CD14-positive monocyte (primary cell): ENCODE data around the gene TNFRSF8. TPM values are rescaled to one million over a fixed set of nuclear protein-coding genes. Genes with fewer than 3 reads are reported as not detected.
A peak's percentile ranks its signal among the peaks of the same experiment; 100 is the strongest.
"Not testable (repeated sequence)": the region's sequence is repeated elsewhere in the genome, so short reads cannot be mapped to it uniquely, and the experiment has no call there.

Experiments
- DNase-seq, 3 donors: peaks; one replicate each; pipeline ENCODE4 v3.0.0-alpha.2; 2011 to 2022
- H2AFZ ChIP-seq: 2 replicates; pipeline ENCODE4 v1.6.0; 2012; ENCODE audit warnings: mild to moderate bottlenecking, low read depth, low read length, inconsistent platforms; ENCODE audit not compliant: insufficient read depth, poor library complexity, severe bottlenecking
- H3K27ac ChIP-seq, 2 donors: 1 replicate in 1 of 2; 2 replicates in 1 of 2; pipeline ENCODE4 v1.5.1; 2012 to 2013; ENCODE audit warnings: low read length in 2 of 2, control low read depth in 1 of 2, inconsistent platforms in 1 of 2, low read depth in 1 of 2, mild to moderate bottlenecking in 1 of 2
- H3K27me3 ChIP-seq, 2 donors: one replicate each; pipeline versions ENCODE4 v1.6.0 to v1.6.1; 2011 to 2013; ENCODE audit warnings: low read length in 2 of 2; ENCODE audit not compliant: control insufficient read depth in 2 of 2, insufficient read depth in 2 of 2
- H3K36me3 ChIP-seq, 2 donors: replicated peaks in 1 of 2; 1 replicate in 1 of 2; 2 replicates in 1 of 2; pipeline versions ENCODE4 v1.5.1 to v1.6.1; 2012 to 2013; ENCODE audit warnings: low read length in 2 of 2, control low read depth in 1 of 2, inconsistent platforms in 1 of 2, mild to moderate bottlenecking in 1 of 2; ENCODE audit not compliant: insufficient read depth in 2 of 2, control insufficient read depth in 1 of 2
- H3K4me1 ChIP-seq, 2 donors: 1 replicate in 1 of 2; 2 replicates in 1 of 2; pipeline versions ENCODE4 v1.5.1 to v1.6.1; 2012 to 2013; ENCODE audit warnings: low read length in 2 of 2, control low read depth in 1 of 2, inconsistent platforms in 1 of 2, mild to moderate bottlenecking in 1 of 2, moderate library complexity in 1 of 2; ENCODE audit not compliant: insufficient read depth in 2 of 2, control insufficient read depth in 1 of 2
- H3K4me2 ChIP-seq: replicated peaks from 2 replicates; pipeline ENCODE3; 2012; ENCODE audit warnings: low read length, moderate library complexity, mild to moderate bottlenecking; ENCODE audit not compliant: poor library complexity, severe bottlenecking; ENCODE audit errors: extremely low read depth
- H3K4me3 ChIP-seq, 3 experiments: fragments of 200-600 bp in 1 of 3; sonication (generic) in 1 of 3; replicated peaks in 1 of 3; 1 replicate in 2 of 3; 2 replicates in 1 of 3; pipeline ENCODE4 v1.5.1; 2011 to 2013; ENCODE audit warnings: low read length in 3 of 3, mild to moderate bottlenecking in 3 of 3, control low read depth in 2 of 3, low read depth in 2 of 3, inconsistent platforms in 1 of 3, moderate library complexity in 1 of 3
- H3K79me2 ChIP-seq: 2 replicates; pipeline ENCODE4 v1.6.0; 2012; ENCODE audit warnings: mild to moderate bottlenecking, control low read depth, inconsistent platforms, low read length, moderate library complexity; ENCODE audit not compliant: insufficient read depth
- H3K9ac ChIP-seq: 2 replicates; pipeline ENCODE4 v1.6.0; 2017; ENCODE audit warnings: low read length, mild to moderate bottlenecking; ENCODE audit not compliant: insufficient read depth, poor library complexity, severe bottlenecking
- H3K9me3 ChIP-seq, 2 donors: replicated peaks in 1 of 2; 1 replicate in 1 of 2; 2 replicates in 1 of 2; pipeline versions ENCODE4 v1.5.1 to v1.6.1; 2012 to 2013; ENCODE audit warnings: low read length in 2 of 2, control low read depth in 1 of 2; ENCODE audit not compliant: control insufficient read depth in 1 of 2, insufficient read depth in 1 of 2
- H4K20me1 ChIP-seq: 2 replicates; pipeline ENCODE4 v1.6.0; 2012; ENCODE audit warnings: mild to moderate bottlenecking, low read length, control low read depth, moderate library complexity; ENCODE audit not compliant: insufficient read depth
- H3K27ac Mint-ChIP-seq, 7 donors: one replicate each; pipeline ENCODE4 v1.8.0; 2020; ENCODE audit warnings: mild to moderate bottlenecking in 7 of 7, mixed read lengths in 7 of 7, moderate library complexity in 6 of 7, inconsistent platforms in 2 of 7
- H3K27me3 Mint-ChIP-seq, 3 donors: one replicate each; pipeline ENCODE4 v1.8.0; 2021 to 2022; ENCODE audit warnings: low read depth in 3 of 3, mild to moderate bottlenecking in 3 of 3, mixed read lengths in 3 of 3, moderate library complexity in 3 of 3, inconsistent platforms in 1 of 3
- H3K36me3 Mint-ChIP-seq, 2 donors: one replicate each; pipeline ENCODE4 v1.8.0; 2020; ENCODE audit warnings: mixed read lengths in 2 of 2, inconsistent platforms in 1 of 2, mild to moderate bottlenecking in 1 of 2
- H3K4me1 Mint-ChIP-seq: one replicate; pipeline ENCODE4 v1.8.0; 2020; ENCODE audit warnings: mild to moderate bottlenecking, mixed read lengths
- H3K4me3 Mint-ChIP-seq, 2 donors: one replicate each; pipeline ENCODE4 v1.8.0; 2020; ENCODE audit warnings: mild to moderate bottlenecking in 2 of 2, mixed read lengths in 2 of 2, moderate library complexity in 1 of 2
- H3K9me3 Mint-ChIP-seq, 7 donors: one replicate each; pipeline ENCODE4 v1.8.0; 2020 to 2022; ENCODE audit warnings: mixed read lengths in 7 of 7, mild to moderate bottlenecking in 6 of 7, moderate library complexity in 6 of 7, inconsistent platforms in 2 of 7
- CTCF ChIP-seq: fragments of 200-600 bp; IDR thresholded peaks from one replicate; pipeline ENCODE4 v1.8.0; 2022; ENCODE audit warnings: antibody characterized with exemption, mild to moderate bottlenecking
- WGBS: methylation state at CpG from one replicate; pipeline ENCODE4 v1.1.5; 2013; ENCODE audit warnings: missing lambda C conversion rate; ENCODE audit not compliant: insufficient coverage; 5-methylcytosine and 5-hydroxymethylcytosine counted together
- intact Hi-C, 2 donors: fragments of 100-400 bp; cut with micrococcal nuclease; formaldehyde crosslinking; loops; one replicate each; pipeline versions ENCODE4 v1.15.0 to v1.15.1; 2023
- polyA plus RNA-seq, 3 donors: library from polyadenylated mRNA; depleted of rRNA in 1 of 3; unstranded in 2 of 3; stranded (reverse) in 1 of 3; fragments of 300-500 nt in 2 of 3; fragments of >200 nt in 1 of 3; fragmentation: Illumina TruSeq in 2 of 3; gene quantifications; 1 replicate in 2 of 3; 2 replicates in 1 of 3; pipeline ENCODE4 v1.2.3, GENCODE V29; 2012 to 2021

TNFRSF8 gene
- polyA plus RNA-seq, 3 donors = 10.9 to 11.9 (median 11.8) TPM

DNA sequence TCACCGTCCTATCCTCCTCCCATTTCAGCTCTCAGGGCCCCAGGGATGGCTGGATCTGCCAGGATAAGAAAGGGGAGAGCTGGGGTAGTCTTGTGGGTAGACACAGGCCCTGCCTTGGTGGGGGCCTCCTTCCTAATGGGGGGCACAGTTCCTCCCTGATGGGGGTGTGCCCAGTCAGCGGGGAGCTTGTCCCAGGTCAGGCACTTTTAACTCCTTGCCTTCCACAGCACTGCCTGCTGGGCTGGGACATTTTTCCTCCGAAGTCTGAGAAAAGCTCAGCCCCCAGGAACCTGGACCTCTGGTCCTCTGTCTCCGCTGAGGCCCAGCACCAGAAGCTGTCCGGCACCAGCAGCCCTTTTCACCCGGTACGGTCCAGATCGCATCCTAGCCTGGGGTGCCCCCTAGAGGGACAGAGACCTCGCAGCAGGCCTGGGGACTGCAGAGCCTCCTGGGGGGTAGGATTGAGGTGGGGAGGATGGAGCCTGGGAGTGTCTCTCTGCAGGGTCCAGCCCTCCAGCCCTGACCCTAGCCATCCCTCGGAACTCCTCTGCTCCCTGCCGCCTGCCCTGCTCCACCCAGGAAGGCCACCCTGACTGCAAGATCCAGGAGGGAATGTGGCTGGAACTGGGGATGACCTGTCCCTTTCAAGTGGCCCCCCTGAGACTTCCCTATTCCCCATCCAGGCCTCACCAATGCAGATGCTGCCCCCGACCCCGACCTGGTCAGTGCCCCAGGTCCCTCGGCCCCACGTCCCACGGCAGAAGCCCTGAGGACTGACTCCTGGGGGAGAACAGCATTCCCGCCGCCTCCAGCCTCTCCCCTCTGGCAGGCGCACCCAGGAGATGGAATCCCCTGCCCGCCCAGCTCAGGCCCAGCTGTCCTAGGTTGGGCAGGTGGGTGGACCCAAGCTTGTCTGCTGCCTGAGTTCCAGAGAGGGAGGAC lies 31.8 kb upstream of the TNFRSF8 start:
- Histone ChIP-seq H3K9me3 (no peaks in the 10 kb centered on the region), H2AFZ (no peak overlapping the region), H3K27ac (peak overlapping the region in 1 of 2 donors; percentile 20), H3K4me3 (no peak overlapping the region), H3K27me3 (no peaks in the 10 kb centered on the region), H3K4me1 (peaks cover 9 to 10% of the 10 kb centered on the region in 2 donors), H3K9ac (no peak overlapping the region), H3K79me2 (no peaks in the 10 kb centered on the region), H3K36me3 (peaks cover 59 to 66% of the 10 kb centered on the region in 2 donors), H3K4me2 (no peak overlapping the region), H4K20me1 (peaks cover 42% of the 10 kb centered on the region)
- peak; percentile 39 for TF ChIP-seq CTCF
- WGBS = 94% methylated on average over 17 of the region's 20 CpGs
- peak overlapping the region in 4 of 7 donors; percentile 45 to 68 (median 50) for H3K27ac Mint-ChIP-seq
- H3K4me3 Mint-ChIP-seq = no peak overlapping the region
- H3K4me1 Mint-ChIP-seq = peaks cover 18% of the 10 kb centered on the region
- no peak for DNase-seq
- peaks cover 55 to 68% of the 10 kb centered on the region in 2 donors for H3K36me3 Mint-ChIP-seq
- no peaks in the 10 kb centered on the region for H3K9me3 Mint-ChIP-seq
- peaks cover 0 to 1% (median 0%) of the 10 kb centered on the region in 3 donors for H3K27me3 Mint-ChIP-seq
- intact Hi-C loops = no loop called here

DNA sequence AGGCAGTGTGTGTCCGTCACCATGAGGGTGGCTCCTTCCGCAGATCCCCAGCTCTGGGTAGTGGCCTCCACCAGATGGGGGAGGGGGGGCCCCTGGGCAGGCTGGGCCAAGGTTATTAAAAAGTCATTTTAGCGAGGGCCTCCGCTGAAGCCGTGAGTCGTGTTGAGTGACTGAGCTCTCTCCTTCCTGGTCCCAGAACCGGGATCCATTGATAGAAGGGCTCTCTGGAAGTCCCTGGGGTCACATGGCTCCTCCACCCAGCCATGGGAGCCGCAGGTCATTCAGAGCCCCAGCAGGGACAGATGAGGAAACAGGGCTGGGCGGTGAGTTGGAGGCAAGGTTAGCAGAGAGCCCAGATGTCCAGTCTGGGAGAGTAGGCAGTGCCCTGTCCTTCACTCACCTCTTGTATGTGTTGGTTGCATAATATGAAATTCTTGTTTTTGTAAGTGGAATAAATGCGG lies 30.9 kb upstream of the TNFRSF8 start:
- Histone ChIP-seq H3K9ac (no peak overlapping the region), H3K9me3 (no peaks in the 10 kb centered on the region), H3K4me1 (peaks cover 9 to 10% of the 10 kb centered on the region in 2 donors), H3K4me3 (no peak overlapping the region), H3K27ac (no peak overlapping the region), H3K36me3 (peaks cover 50 to 57% of the 10 kb centered on the region in 2 donors), H3K27me3 (no peaks in the 10 kb centered on the region), H3K79me2 (no peaks in the 10 kb centered on the region), H3K4me2 (no peak overlapping the region), H4K20me1 (peaks cover 36% of the 10 kb centered on the region), H2AFZ (no peak overlapping the region)
- peaks cover 18% of the 10 kb centered on the region for H3K4me1 Mint-ChIP-seq
- no peak for TF ChIP-seq CTCF
- peak overlapping the region in 1 of 7 donors; percentile 21 for H3K27ac Mint-ChIP-seq
- H3K36me3 Mint-ChIP-seq = peaks cover 47 to 59% of the 10 kb centered on the region in 2 donors
- peaks cover 0 to 1% (median 0%) of the 10 kb centered on the region in 3 donors for H3K27me3 Mint-ChIP-seq
- WGBS = 87% methylated on average over 6 of the region's 10 CpGs
- no peaks in the 10 kb centered on the region for H3K9me3 Mint-ChIP-seq
- no peak overlapping the region for H3K4me3 Mint-ChIP-seq
- no peak for DNase-seq
- intact Hi-C loops = no loop called here

- H3K9me3 ChIP-seq, H3K4me3 Mint-ChIP-seq, intact Hi-C loops, H3K4me3 ChIP-seq, H3K4me2 ChIP-seq, H3K27ac ChIP-seq, H3K9ac ChIP-seq, H3K27ac Mint-ChIP-seq, H3K27me3 Mint-ChIP-seq, DNase-seq, H2AFZ ChIP-seq, H3K27me3 ChIP-seq, H3K79me2 ChIP-seq, H3K9me3 Mint-ChIP-seq: not testable (repeated sequence)
- peaks cover 38 to 45% of the 10 kb centered on the region in 2 donors for H3K36me3 ChIP-seq
- H4K20me1 ChIP-seq = peaks cover 27% of the 10 kb centered on the region
- WGBS = 100% methylated on average over 1 of the region's 5 CpGs
- Mint-ChIP-seq H3K4me1 (peaks cover 18% of the 10 kb centered on the region), H3K36me3 (peaks cover 36 to 47% of the 10 kb centered on the region in 2 donors)
- H3K4me1 ChIP-seq = peaks cover 9 to 10% of the 10 kb centered on the region in 2 donors
Measured at GRCh38 chr1:12033441-12033840, 29.7 kb upstream of the TNFRSF8 start.
